HepG2 (cell line): ENCODE results near the gene GLTPD2. TPM values are rescaled to one million over a fixed set of nuclear protein-coding genes. Genes with fewer than 3 reads are reported as not detected.

Experiments
- AHR ChIP-seq: IDR thresholded peaks from 2 replicates; pipeline ENCODE4 v1.6.1; 2018; ENCODE audit warnings: missing genetic modification reagents, missing compliant biosample characterization
- FOXA3 ChIP-seq: IDR thresholded peaks from 2 replicates; pipeline ENCODE4 v1.6.1; 2016; ENCODE audit warnings: missing genetic modification reagents, missing compliant biosample characterization
- SAFB2 ChIP-seq: sonication (generic); formaldehyde crosslinking; IDR thresholded peaks from 2 replicates; pipeline ENCODE4 v1.5.1; 2020; ENCODE audit warnings: missing genetic modification reagents, low read depth, mild to moderate bottlenecking, borderline replicate concordance
- SMARCE1 ChIP-seq: fragments of 450-650 bp; IDR thresholded peaks from 2 replicates; pipeline ENCODE4 v1.6.1; 2017; ENCODE audit warnings: borderline replicate concordance
- TCF7 ChIP-seq: sonication (generic); IDR thresholded peaks from 2 replicates; pipeline ENCODE4 v1.6.1; 2016; ENCODE audit warnings: antibody characterized with exemption, low read depth
- TEAD2 ChIP-seq: sonication (generic); formaldehyde crosslinking; IDR thresholded peaks from 2 replicates; pipeline ENCODE4 v1.9.0; 2021; ENCODE audit warnings: missing genetic modification reagents
- ZKSCAN5 ChIP-seq: sonication (generic); formaldehyde crosslinking; IDR thresholded peaks from 2 replicates; pipeline ENCODE4 v1.5.1; 2020; ENCODE audit warnings: mild to moderate bottlenecking, missing genetic modification reagents
- ZNF33A ChIP-seq: sonication (generic); formaldehyde crosslinking; IDR thresholded peaks from 2 replicates; pipeline ENCODE4 v1.5.1; 2020; ENCODE audit warnings: missing genetic modification reagents, mild to moderate bottlenecking, moderate library complexity, borderline replicate concordance
- ZNF629 ChIP-seq: sonication (generic); formaldehyde crosslinking; conservative IDR thresholded peaks from 2 replicates; pipeline ENCODE4 v1.5.0; 2020; ENCODE audit warnings: missing genetic modification reagents
- ZNF773 ChIP-seq: sonication (generic); formaldehyde crosslinking; IDR thresholded peaks from 2 replicates; pipeline ENCODE4 v1.4.0; 2020; ENCODE audit warnings: missing genetic modification reagents, borderline replicate concordance
- ZSCAN20 ChIP-seq: sonication (generic); formaldehyde crosslinking; IDR thresholded peaks from 2 replicates; pipeline ENCODE4 v1.4.0; 2020; ENCODE audit warnings: missing genetic modification reagents, mild to moderate bottlenecking, borderline replicate concordance
- polyA plus RNA-seq, 8 experiments: library from polyadenylated mRNA; depleted of rRNA in 3 of 8; stranded (reverse) in 7 of 8; unstranded in 1 of 8; fragments of >200 nt; fragmentation: Illumina TruSeq in 4 of 8; extraction: Trizol in 4 of 8; gene quantifications; 2 replicates each; pipeline versions ENCODE4 v1.2.1 to v1.2.3, GENCODE V29; 2011 to 2016; ENCODE audit warnings: low read depth in 4 of 8, missing spikeins in 1 of 8, mixed read lengths in 1 of 8; ENCODE audit not compliant: insufficient read depth in 1 of 8
- total RNA-seq, 5 experiments: library from RNA; depleted of rRNA; stranded (reverse); fragments of >200 nt; fragmentation: Illumina TruSeq; extraction: Trizol; gene quantifications; 2 replicates each; pipeline ENCODE4 v1.2.3, GENCODE V29; 2016; ENCODE audit warnings: low read depth in 1 of 5
- TF ChIP-seq, protein P1 (sequence below): sonication (generic); formaldehyde crosslinking; IDR thresholded peaks from 2 replicates; pipeline ENCODE4 v1.4.0; 2020; ENCODE audit warnings: missing genetic modification reagents, mild to moderate bottlenecking, borderline replicate concordance
- TF ChIP-seq, protein P2 (sequence below): sonication (generic); formaldehyde crosslinking; IDR thresholded peaks from 2 replicates; pipeline ENCODE4 v1.5.0; 2020; ENCODE audit warnings: missing genetic modification reagents
- TF ChIP-seq, protein P3 (sequence below): sonication (generic); formaldehyde crosslinking; IDR thresholded peaks from 2 replicates; pipeline ENCODE4 v1.4.0; 2020; ENCODE audit warnings: missing genetic modification reagents
- TF ChIP-seq, protein P4 (sequence below): sonication (generic); formaldehyde crosslinking; IDR thresholded peaks from 2 replicates; pipeline ENCODE4 v1.9.0; 2022; ENCODE audit warnings: missing genetic modification reagents, mild to moderate bottlenecking, borderline replicate concordance
- TF ChIP-seq, protein P5 (sequence below): sonication (generic); formaldehyde crosslinking; IDR thresholded peaks from 2 replicates; pipeline ENCODE4 v1.4.0; 2020; ENCODE audit warnings: low read depth, mild to moderate bottlenecking, missing genetic modification reagents

GLTPD2 gene
- total and polyA plus RNA-seq, 2 of the 13 experiments (the other 11 are each of a cell fraction or from before 2014, with no cell fraction given), result 7.5 to 12.9 TPM

DNA sequence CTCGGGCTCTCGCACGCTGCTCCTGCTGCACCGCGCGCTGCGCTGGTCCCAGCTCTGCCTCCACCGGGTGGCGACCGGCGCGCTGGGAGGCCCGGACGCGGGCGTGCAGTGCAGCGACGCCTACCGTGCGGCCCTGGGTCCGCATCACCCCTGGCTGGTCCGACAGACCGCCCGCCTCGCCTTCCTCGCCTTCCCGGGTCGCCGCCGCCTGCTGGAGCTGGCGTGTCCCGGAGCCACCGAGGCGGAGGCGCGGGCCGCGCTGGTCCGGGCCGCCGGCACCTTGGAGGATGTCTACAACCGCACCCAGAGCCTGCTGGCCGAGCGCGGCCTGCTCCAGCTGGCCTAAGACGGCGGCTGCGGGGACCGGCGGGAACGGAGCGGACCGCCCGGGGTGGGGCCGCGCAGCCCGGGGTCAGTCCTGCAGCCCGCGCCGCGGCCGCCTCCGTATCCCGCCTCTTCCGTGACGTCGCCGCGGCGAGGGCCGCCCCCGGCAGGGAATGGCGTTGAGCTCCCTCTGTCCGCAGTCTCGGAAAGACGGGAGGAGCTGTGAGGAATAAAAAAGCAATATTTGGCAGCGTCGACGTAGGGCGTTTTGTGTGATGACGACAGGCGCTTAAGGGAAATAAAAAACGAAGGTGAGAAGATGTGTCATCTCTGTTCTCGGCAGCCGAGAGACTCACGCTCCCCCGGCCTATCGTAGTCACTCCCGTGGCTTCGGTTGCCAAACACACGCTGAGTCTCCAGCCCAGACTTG lies 1.4 kb downstream of the GLTPD2 start (continued):
- TF ChIP-seq AHR (CRISPR knock-in tag) (no peak; the same call in 1 of the 2 replicates), FOXA3 (CRISPR knock-in tag) (no peak), SAFB2 (CRISPR knock-in tag) (peak; percentile 73; the same call in 1 of the 2 replicates), ZSCAN20 (CRISPR knock-in tag) (no peak; the same call in 1 of the 2 replicates), TCF7 (no peak), ZNF33A (CRISPR knock-in tag) (no peak), SMARCE1 (no peak), ZNF773 (CRISPR knock-in tag) (0 out of 2 replicates have a peak, but pooled peaks have one; percentile 4), ZKSCAN5 (CRISPR knock-in tag) (no peak), ZNF629 (peak; percentile 53), TEAD2 (CRISPR knock-in tag) (no peak)
- TF ChIP-seq, protein P1, sequence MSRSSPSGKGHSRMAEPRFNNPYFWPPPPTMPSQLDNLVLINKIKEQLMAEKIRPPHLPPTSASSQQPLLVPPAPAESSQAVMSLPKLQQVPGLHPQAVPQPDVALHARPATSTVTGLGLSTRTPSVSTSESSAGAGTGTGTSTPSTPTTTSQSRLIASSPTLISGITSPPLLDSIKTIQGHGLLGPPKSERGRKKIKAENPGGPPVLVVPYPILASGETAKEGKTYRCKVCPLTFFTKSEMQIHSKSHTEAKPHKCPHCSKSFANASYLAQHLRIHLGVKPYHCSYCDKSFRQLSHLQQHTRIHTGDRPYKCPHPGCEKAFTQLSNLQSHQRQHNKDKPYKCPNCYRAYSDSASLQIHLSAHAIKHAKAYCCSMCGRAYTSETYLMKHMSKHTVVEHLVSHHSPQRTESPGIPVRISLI, result peak; percentile 31; the same call in 1 of the 2 replicates
- TF ChIP-seq, protein P2, sequence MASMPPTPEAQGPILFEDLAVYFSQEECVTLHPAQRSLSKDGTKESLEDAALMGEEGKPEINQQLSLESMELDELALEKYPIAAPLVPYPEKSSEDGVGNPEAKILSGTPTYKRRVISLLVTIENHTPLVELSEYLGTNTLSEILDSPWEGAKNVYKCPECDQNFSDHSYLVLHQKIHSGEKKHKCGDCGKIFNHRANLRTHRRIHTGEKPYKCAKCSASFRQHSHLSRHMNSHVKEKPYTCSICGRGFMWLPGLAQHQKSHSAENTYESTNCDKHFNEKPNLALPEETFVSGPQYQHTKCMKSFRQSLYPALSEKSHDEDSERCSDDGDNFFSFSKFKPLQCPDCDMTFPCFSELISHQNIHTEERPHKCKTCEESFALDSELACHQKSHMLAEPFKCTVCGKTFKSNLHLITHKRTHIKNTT (CRISPR knock-in tag), result no peak
- TF ChIP-seq, protein P3, sequence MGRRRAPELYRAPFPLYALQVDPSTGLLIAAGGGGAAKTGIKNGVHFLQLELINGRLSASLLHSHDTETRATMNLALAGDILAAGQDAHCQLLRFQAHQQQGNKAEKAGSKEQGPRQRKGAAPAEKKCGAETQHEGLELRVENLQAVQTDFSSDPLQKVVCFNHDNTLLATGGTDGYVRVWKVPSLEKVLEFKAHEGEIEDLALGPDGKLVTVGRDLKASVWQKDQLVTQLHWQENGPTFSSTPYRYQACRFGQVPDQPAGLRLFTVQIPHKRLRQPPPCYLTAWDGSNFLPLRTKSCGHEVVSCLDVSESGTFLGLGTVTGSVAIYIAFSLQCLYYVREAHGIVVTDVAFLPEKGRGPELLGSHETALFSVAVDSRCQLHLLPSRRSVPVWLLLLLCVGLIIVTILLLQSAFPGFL (CRISPR knock-in tag), result 0 out of 2 replicates have a peak, but pooled peaks have one; percentile 82
- TF ChIP-seq, protein P4, sequence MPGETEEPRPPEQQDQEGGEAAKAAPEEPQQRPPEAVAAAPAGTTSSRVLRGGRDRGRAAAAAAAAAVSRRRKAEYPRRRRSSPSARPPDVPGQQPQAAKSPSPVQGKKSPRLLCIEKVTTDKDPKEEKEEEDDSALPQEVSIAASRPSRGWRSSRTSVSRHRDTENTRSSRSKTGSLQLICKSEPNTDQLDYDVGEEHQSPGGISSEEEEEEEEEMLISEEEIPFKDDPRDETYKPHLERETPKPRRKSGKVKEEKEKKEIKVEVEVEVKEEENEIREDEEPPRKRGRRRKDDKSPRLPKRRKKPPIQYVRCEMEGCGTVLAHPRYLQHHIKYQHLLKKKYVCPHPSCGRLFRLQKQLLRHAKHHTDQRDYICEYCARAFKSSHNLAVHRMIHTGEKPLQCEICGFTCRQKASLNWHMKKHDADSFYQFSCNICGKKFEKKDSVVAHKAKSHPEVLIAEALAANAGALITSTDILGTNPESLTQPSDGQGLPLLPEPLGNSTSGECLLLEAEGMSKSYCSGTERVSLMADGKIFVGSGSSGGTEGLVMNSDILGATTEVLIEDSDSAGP (CRISPR knock-in tag), result peak; percentile 84
- TF ChIP-seq, protein P5, sequence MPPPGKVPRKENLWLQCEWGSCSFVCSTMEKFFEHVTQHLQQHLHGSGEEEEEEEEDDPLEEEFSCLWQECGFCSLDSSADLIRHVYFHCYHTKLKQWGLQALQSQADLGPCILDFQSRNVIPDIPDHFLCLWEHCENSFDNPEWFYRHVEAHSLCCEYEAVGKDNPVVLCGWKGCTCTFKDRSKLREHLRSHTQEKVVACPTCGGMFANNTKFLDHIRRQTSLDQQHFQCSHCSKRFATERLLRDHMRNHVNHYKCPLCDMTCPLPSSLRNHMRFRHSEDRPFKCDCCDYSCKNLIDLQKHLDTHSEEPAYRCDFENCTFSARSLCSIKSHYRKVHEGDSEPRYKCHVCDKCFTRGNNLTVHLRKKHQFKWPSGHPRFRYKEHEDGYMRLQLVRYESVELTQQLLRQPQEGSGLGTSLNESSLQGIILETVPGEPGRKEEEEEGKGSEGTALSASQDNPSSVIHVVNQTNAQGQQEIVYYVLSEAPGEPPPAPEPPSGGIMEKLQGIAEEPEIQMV, result peak; percentile 82
